ENCODE results near the gene HMCN2. TPM values are rescaled to one million over a fixed set of nuclear protein-coding genes. Genes with fewer than 3 reads are reported as not detected.
A peak's percentile ranks its signal among the peaks of the same experiment; 100 is the strongest.

Gene HMCN2
- total RNA-seq, 2 donors from 2014 or later: 4.6 to 6.0 TPM

GRCh38 chr9:130459941-130460669 lies 194.5 kb downstream of the HMCN2 start:
- peak in 1 of 2 donors; percentile 7 for ATAC-seq
- intact Hi-C loops (cut with DNase I): loop anchor here in 1 of 2 donors (1.0 kb wide), 1 partner anchor 224 kb away; no protein-coding TSS in a partner anchor
- no peak for DNase-seq

- peak; percentile 68 for DNase-seq
- intact Hi-C loops (cut with DNase I): no loop called here
- peak; percentile 58 to 61 for ATAC-seq
These were observed 195.7 kb downstream of the HMCN2 start for GRCh38 chr9:130461218-130461630.

- no peak for ATAC-seq
- intact Hi-C loops (cut with DNase I): loop anchor here in 1 of 2 donors (2.0 kb wide), 1 partner anchor 221 kb away; no protein-coding TSS in a partner anchor
- DNase-seq: no peak
These were observed 196.2 kb downstream of the HMCN2 start for GRCh38 chr9:130461731-130462130.

GRCh38 chr9:130462685-130463540 lies 197.4 kb downstream of the HMCN2 start:
- intact Hi-C loops (cut with DNase I): loop anchor here in 1 of 2 donors (2.0 kb wide), 1 partner anchor 220 kb away; no protein-coding TSS in a partner anchor
- no peak for DNase-seq
- no peak for ATAC-seq

- ATAC-seq (no peak), DNase-seq (no peak)
- intact Hi-C loops (cut with DNase I): loop anchor here in 1 of 2 donors (2.0 kb wide), 1 partner anchor 219 kb away; no protein-coding TSS in a partner anchor
These were observed 198.5 kb downstream of the HMCN2 start for GRCh38 chr9:130463763-130464745.

- ATAC-seq (no peak), DNase-seq (no peak)
- intact Hi-C loops (cut with DNase I): no loop called here
These were observed 200.0 kb downstream of the HMCN2 start for GRCh38 chr9:130465383-130466096.

- ATAC-seq (no peak), DNase-seq (no peak)
- intact Hi-C loops (cut with DNase I): no loop called here
These were observed 201.1 kb downstream of the HMCN2 start for GRCh38 chr9:130466537-130467217.

- no peak for ATAC-seq
These were observed 201.8 kb downstream of the HMCN2 start for GRCh38 chr9:130467316-130467715.

GRCh38 chr9:130468566-130468965 lies 203.0 kb downstream of the HMCN2 start:
- intact Hi-C loops (cut with DNase I): no loop called here

More at GRCh38 chr9:130467316-130467715, 201.8 kb downstream of the HMCN2 start:
- intact Hi-C loops (cut with DNase I): no loop called here
- no peak for DNase-seq

GRCh38 chr9:130470269-130470668 lies 204.7 kb downstream of the HMCN2 start:
- no peak for DNase-seq
- ATAC-seq: no peak
- intact Hi-C loops (cut with DNase I): no loop called here

More at GRCh38 chr9:130468566-130468965, 203.0 kb downstream of the HMCN2 start:
- no peak for ATAC-seq
- DNase-seq: no peak

GRCh38 chr9:130470950-130471349 lies 205.4 kb downstream of the HMCN2 start:
- intact Hi-C loops (cut with DNase I): no loop called here
- DNase-seq (no peak), ATAC-seq (no peak)

- intact Hi-C loops (cut with DNase I): no loop called here
- DNase-seq (no peak), ATAC-seq (no peak)
These were observed 206.0 kb downstream of the HMCN2 start for GRCh38 chr9:130471411-130472183.

- intact Hi-C loops (cut with DNase I): no loop called here
- ATAC-seq (no peak), DNase-seq (no peak)
These were observed 206.7 kb downstream of the HMCN2 start for GRCh38 chr9:130472184-130472705.

- DNase-seq: no peak
- ATAC-seq: no peak
- intact Hi-C loops (cut with DNase I): no loop called here
These were observed 207.4 kb downstream of the HMCN2 start for GRCh38 chr9:130473009-130473408.

GRCh38 chr9:130473566-130473965 lies 208.0 kb downstream of the HMCN2 start:
- no peak for ATAC-seq
- intact Hi-C loops (cut with DNase I): no loop called here

GRCh38 chr9:130474106-130474505 lies 208.5 kb downstream of the HMCN2 start:
- ATAC-seq (no peak), DNase-seq (no peak)
- intact Hi-C loops (cut with DNase I): no loop called here

More at GRCh38 chr9:130473566-130473965, 208.0 kb downstream of the HMCN2 start:
- DNase-seq: no peak

Measured in left cardiac atrium (tissue), 4 donors.